SK-N-MC (cell line): ENCODE results near the gene PIGT.

Source experiments
- EZH2 ChIP-seq: fragments of 200-600 bp; sonication (generic); IDR thresholded peaks from one replicate; pipeline ENCODE4 v1.6.1; 2017; ENCODE audit warnings: antibody characterized with exemption
- POLR2AphosphoS5 ChIP-seq: IDR thresholded peaks from 2 replicates; pipeline ENCODE4 v1.6.1; 2012; ENCODE audit warnings: mild to moderate bottlenecking, low read depth, low read length, borderline replicate concordance

GRCh38 chr20:45404438-45404837 lies 11.5 kb upstream of the PIGT start:
- TF ChIP-seq EZH2 (no peak), POLR2AphosphoS5 (no peak)
